ENCODE measurements around the gene GAPT. TPM values are rescaled to one million over a fixed set of nuclear protein-coding genes. Genes with fewer than 3 reads are reported as not detected.
A peak's percentile ranks its signal among the peaks of the same experiment; 100 is the strongest.
"Not testable (repeated sequence)": the region's sequence is repeated elsewhere in the genome, so short reads cannot be mapped to it uniquely, and the experiment has no call there.

GAPT gene
- total RNA-seq, 1 donor from 2014 or later: not detected

DNA sequence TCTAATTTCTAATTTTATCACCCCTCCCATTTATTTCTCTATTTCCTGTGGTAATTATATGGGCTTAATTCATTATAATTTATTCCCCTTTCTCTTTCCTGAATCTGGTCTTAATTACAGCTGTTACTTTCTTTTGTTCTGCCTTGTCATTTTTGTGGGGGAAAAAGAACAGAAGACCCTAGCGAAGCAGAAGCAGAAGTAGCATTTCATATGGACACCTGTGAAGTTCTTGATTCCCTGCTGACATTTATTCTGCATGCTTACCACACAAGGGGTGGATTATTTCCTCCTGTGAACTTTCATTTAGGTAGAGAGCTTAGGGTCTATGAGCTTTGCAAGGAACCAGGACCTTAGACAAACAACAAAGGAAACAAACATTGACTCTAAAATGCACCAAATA, 33.3 kb downstream of the GAPT start:
- no peaks in the 10 kb centered on the region for H3K27me3 ChIP-seq (ENCODE audit: control insufficient read depth, insufficient read depth, low read length)
- DNase-seq (ENCODE audit: low read depth) (no peak), FAIRE-seq (no peak)
- H3K36me3 ChIP-seq (ENCODE audit: control insufficient read depth, insufficient read depth, low read length): no peaks in the 10 kb centered on the region
- TF ChIP-seq, protein P1, sequence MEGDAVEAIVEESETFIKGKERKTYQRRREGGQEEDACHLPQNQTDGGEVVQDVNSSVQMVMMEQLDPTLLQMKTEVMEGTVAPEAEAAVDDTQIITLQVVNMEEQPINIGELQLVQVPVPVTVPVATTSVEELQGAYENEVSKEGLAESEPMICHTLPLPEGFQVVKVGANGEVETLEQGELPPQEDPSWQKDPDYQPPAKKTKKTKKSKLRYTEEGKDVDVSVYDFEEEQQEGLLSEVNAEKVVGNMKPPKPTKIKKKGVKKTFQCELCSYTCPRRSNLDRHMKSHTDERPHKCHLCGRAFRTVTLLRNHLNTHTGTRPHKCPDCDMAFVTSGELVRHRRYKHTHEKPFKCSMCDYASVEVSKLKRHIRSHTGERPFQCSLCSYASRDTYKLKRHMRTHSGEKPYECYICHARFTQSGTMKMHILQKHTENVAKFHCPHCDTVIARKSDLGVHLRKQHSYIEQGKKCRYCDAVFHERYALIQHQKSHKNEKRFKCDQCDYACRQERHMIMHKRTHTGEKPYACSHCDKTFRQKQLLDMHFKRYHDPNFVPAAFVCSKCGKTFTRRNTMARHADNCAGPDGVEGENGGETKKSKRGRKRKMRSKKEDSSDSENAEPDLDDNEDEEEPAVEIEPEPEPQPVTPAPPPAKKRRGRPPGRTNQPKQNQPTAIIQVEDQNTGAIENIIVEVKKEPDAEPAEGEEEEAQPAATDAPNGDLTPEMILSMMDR (IDR thresholded peaks at IDR 0.05; ENCODE audit: insufficient read depth, low read length, severe bottlenecking): no peak
- no peak overlapping the region for H3K4me3 ChIP-seq (ENCODE audit: low read depth, low read length)

DNA sequence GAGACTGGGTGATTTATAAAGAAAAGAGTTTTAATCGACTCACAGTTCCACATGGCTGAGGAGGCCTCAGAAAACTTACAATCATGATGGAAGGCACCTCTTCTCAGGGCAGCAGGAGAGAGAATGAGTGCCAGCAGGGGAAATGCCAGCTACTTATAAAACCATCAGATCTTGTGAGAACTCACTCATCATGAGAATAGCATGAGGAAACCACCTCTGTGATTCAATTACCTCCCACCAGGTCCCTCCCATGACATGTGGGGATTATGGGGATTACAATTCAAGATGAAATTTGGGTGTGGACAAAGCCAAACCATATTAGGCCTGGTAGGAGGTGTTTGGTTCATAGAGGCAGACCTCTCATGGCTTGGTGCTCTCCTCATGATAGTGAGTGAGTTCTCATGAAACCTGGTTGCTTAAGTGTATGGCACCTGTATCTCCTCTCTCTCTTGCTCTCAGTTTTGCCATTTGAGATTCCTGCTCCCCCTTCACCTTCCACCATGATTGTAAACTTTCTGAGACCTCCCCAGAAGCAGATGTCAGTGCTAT, 39.8 kb downstream of the GAPT start:
- no peak for FAIRE-seq
- TF ChIP-seq, protein P1 (IDR thresholded peaks at IDR 0.05; ENCODE audit: insufficient read depth, low read length, severe bottlenecking): no peak
- no peak for DNase-seq (ENCODE audit: low read depth)
- Histone ChIP-seq H3K36me3 (ENCODE audit: control insufficient read depth, insufficient read depth, low read length) (no peaks in the 10 kb centered on the region), H3K27me3 (ENCODE audit: control insufficient read depth, insufficient read depth, low read length) (no peaks in the 10 kb centered on the region), H3K4me3 (ENCODE audit: low read depth, low read length) (no peak overlapping the region)

DNA sequence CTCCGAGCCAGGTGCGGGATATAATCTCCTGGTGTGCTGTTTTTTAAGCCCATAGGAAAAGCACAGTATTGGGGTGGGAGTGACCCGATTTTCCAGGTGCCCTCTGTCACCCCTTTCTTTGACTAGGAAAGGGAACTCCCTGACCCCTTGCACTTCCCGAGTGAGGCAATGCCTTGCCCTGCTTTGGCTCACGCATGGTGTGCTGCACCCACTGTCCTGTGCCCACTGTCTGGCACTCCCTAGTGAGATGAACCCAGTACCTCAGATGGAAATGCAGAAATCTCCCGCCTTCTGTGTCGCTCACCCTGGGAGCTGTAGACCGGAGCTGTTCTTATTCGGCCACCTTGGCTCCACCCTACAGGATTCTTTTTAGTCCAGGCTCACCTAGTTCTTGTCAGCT, 50.7 kb downstream of the GAPT start:
- not testable (repeated sequence) for H3K27me3 ChIP-seq (ENCODE audit: control insufficient read depth, insufficient read depth, low read length); FAIRE-seq; H3K36me3 ChIP-seq (ENCODE audit: control insufficient read depth, insufficient read depth, low read length); DNase-seq (ENCODE audit: low read depth); H3K4me3 ChIP-seq (ENCODE audit: low read depth, low read length)

DNA sequence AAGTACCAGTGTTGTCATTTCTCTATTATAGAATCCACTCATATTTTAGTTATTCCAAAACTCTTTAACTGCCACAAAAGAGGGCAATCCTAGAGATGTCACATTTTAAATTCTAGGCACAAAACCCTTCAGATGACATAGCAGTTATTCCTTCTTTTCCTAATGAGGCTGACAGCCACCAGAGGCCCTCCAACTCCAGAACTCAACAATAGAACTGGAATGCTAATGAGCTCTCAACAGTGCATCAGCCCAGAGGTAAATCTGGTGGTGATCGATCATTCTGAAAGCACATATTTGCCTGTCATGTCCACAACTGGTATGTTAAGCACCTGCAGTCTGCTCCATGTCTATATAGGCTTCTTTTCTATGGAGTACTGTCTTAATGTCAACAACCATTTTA, 51.5 kb downstream of the GAPT start:
- FAIRE-seq (no peak), DNase-seq (ENCODE audit: low read depth) (no peak)
- no peaks in the 10 kb centered on the region for H3K27me3 ChIP-seq (ENCODE audit: control insufficient read depth, insufficient read depth, low read length)
- H3K36me3 ChIP-seq (ENCODE audit: control insufficient read depth, insufficient read depth, low read length): no peaks in the 10 kb centered on the region
- H3K4me3 ChIP-seq (ENCODE audit: low read depth, low read length): no peak overlapping the region
- TF ChIP-seq, protein P1 (IDR thresholded peaks at IDR 0.05; ENCODE audit: insufficient read depth, low read length, severe bottlenecking): no peak

DNA sequence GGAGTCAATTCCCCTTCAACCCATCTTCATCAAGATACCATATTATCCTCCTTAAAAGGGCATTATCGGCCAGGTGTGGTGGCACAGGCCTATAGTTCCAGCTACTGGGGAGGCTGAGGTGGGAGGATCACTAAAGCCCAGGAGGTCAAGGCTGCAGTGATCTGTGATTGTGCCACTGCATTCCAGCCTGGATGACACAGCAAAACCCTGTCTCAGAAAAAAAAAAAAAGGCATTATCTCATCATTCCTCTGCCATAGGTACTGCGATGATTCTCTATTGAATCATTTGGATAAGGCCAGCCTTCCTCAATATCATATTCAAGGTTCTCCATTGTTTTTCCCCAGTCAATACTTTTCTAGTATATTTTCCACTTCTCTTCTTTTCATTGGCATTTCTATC, 52.5 kb downstream of the GAPT start:
- Histone ChIP-seq H3K36me3 (ENCODE audit: control insufficient read depth, insufficient read depth, low read length) (no peaks in the 10 kb centered on the region), H3K4me3 (ENCODE audit: low read depth, low read length) (no peak overlapping the region), H3K27me3 (ENCODE audit: control insufficient read depth, insufficient read depth, low read length) (no peaks in the 10 kb centered on the region)
- TF ChIP-seq, protein P1 (IDR thresholded peaks at IDR 0.05; ENCODE audit: insufficient read depth, low read length, severe bottlenecking): no peak
- no peak for FAIRE-seq
- DNase-seq (ENCODE audit: low read depth): peak; percentile 80

DNA sequence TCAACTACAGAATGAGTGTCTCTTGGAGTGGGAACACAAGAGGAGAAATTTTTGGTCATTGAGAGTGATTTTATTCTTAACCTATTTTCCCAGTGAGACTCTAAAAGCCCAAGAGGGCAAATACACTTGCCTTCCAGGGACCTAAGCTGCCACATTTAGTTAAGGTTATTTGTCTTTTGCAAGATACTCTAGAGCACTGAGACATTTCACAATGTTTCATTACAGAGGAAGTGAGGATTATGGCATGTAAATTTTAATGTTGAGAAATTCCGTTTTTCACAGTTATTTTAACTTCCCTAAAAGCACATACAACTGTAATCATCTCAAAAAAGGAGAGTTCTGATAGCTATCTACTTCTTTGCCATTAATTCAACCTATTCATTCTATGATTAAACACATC, 53.0 kb downstream of the GAPT start:
- Histone ChIP-seq H3K4me3 (ENCODE audit: low read depth, low read length) (no peak overlapping the region), H3K36me3 (ENCODE audit: control insufficient read depth, insufficient read depth, low read length) (no peaks in the 10 kb centered on the region), H3K27me3 (ENCODE audit: control insufficient read depth, insufficient read depth, low read length) (no peaks in the 10 kb centered on the region)
- DNase-seq (ENCODE audit: low read depth) (peak; percentile 9), FAIRE-seq (no peak)
- TF ChIP-seq, protein P1 (IDR thresholded peaks at IDR 0.05; ENCODE audit: insufficient read depth, low read length, severe bottlenecking): no peak
